ENCODE data around the gene NYNRIN. TPM values are rescaled to one million over a fixed set of nuclear protein-coding genes. Genes with fewer than 3 reads are reported as not detected.

NYNRIN gene
- total and polyA plus RNA-seq, 2 of the 8 experiments (the other 6 are each of a cell fraction or from before 2014, with no cell fraction given), result 15.2 to 18.3 TPM

DNA sequence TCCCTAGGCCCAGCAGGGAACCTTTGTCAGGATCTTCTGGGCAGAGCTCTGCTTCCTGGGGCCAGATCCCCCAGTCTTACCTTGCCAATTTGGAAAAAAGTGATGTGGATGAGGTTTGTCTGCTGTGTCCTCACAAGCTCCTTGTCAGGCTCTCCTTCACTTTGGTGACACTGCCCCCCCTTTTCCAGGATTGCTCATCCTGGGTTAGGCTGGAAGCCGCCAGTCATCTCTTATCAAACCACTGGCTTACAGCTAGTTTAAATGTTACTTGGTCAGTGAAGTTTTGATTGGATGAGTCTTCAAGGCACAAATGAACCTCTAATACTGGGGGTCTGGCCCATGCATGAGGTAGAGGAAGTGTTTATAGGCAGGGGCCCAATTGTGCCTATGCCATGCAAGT, 15.3 kb downstream of the NYNRIN start:
- H4K91ac ChIP-seq (replicated peaks; ENCODE audit: insufficient read length, low read length), result no peak overlapping the region
- H3K4me3 ChIP-seq (ENCODE audit: extremely low read depth in 1 of 4, insufficient read depth in 2 of 4, low read depth in 3 of 4, low read length in 4 of 4), result no peak overlapping the region
- no peaks in the 10 kb centered on the region for H3K23me2 ChIP-seq (ENCODE audit: low read depth, low read length)
- ChIA-PET CTCF (ENCODE audit: partially characterized antibody) (interaction anchor here (1.0 to 9.6 kb wide), 12 partner anchors 12 to 171 kb away, joined by 3 to 101 read pairs (median 20); partner anchors contain the start of genes CBLN3, KHNYN and NYNRIN), POLR2A (ENCODE audit: partially characterized antibody) (no interaction called here)
- no peak overlapping the region for H3K4ac ChIP-seq (replicated peaks; ENCODE audit: insufficient read length, low read depth, low read length)
- H3K79me2 ChIP-seq (ENCODE audit: control insufficient read depth in 1 of 2, insufficient read depth in 2 of 2, low read length in 2 of 2), result no peaks in the 10 kb centered on the region
- H2BK120ac ChIP-seq (replicated peaks; ENCODE audit: low read depth, low read length), result no peak overlapping the region
- no peak overlapping the region for H4K5ac ChIP-seq (ENCODE audit: insufficient read length, low read depth, low read length)
- no peak overlapping the region for H2BK20ac ChIP-seq (ENCODE audit: low read length)
- H3K36me3 ChIP-seq (ENCODE audit: control insufficient read depth in 2 of 4, insufficient read depth in 4 of 4, low read length in 3 of 4), result peaks cover 4 to 11% (median 7%) of the 10 kb centered on the region in 4 experiments; a peak in 5 of 8 replicates
- no peaks in the 10 kb centered on the region for H3K4me1 ChIP-seq (replicated peaks in 1 of 4; ENCODE audit: control insufficient read depth in 3 of 4, insufficient read depth in 4 of 4, low read length in 3 of 4)
- H2BK15ac ChIP-seq (ENCODE audit: low read length), result no peak overlapping the region
- H2BK12ac ChIP-seq (ENCODE audit: low read depth, low read length), result no peak overlapping the region
- FAIRE-seq, result no peak
- no peaks in the 10 kb centered on the region for H3K79me1 ChIP-seq (ENCODE audit: low read depth, low read length)
- H3K56ac ChIP-seq (replicated peaks; ENCODE audit: insufficient read length, low read depth, low read length), result no peak overlapping the region
- H3K27me3 ChIP-seq (replicated peaks in 1 of 4; ENCODE audit: control insufficient read depth in 3 of 4, extremely low read depth in 1 of 4, insufficient read depth in 3 of 4, low read length in 3 of 4), result peaks cover 0 to 5% (median 3%) of the 10 kb centered on the region in 4 experiments; a peak in 3 of 7 replicates
- no peak overlapping the region for H3K9ac ChIP-seq (replicated peaks in 1 of 4; ENCODE audit: extremely low read depth in 1 of 4, low read depth in 3 of 4, low read length in 3 of 4)
- H3K14ac ChIP-seq (ENCODE audit: insufficient read length), result no peak overlapping the region
- no peak overlapping the region for H3K18ac ChIP-seq (ENCODE audit: extremely low read depth, low read length)
- no peak for DNase-seq (ENCODE audit: low read depth in 1 of 2, low spot score in 2 of 2)
- H2AFZ ChIP-seq (ENCODE audit: low read length), result no peak overlapping the region
- H4K20me1 ChIP-seq (replicated peaks in 1 of 2; ENCODE audit: control insufficient read depth in 1 of 2, insufficient read depth in 2 of 2, low read length in 2 of 2), result no peaks in the 10 kb centered on the region
- H2AK5ac ChIP-seq (ENCODE audit: low read depth, low read length), result no peak overlapping the region
- no peak overlapping the region for H3K27ac ChIP-seq (ENCODE audit: low read depth, low read length)
- no peak overlapping the region for H3K4me2 ChIP-seq (ENCODE audit: insufficient read depth in 1 of 2, low read depth in 2 of 2, low read length in 2 of 2)
- no peak overlapping the region for H2BK5ac ChIP-seq (ENCODE audit: low read depth, low read length)
- 100% methylated on average over 1 of the region's 1 CpG; no CpG with 5 or more reads in 1 of the 2 experiments for WGBS, 2 experiments (ENCODE audit: extremely low coverage in 1 of 2, insufficient coverage in 1 of 2, insufficient read length in 1 of 2, insufficient replicate concordance in 2 of 2, low coverage in 1 of 2, low lambda C conversion rate in 2 of 2, missing lambda C conversion rate in 1 of 2)
- no peaks in the 10 kb centered on the region for H3K9me3 ChIP-seq (ENCODE audit: insufficient read depth in 2 of 2, low read depth in 1 of 2, low read length in 1 of 2)
- H3K23ac ChIP-seq (ENCODE audit: insufficient read length), result no peak overlapping the region
- no peak overlapping the region for H4K8ac ChIP-seq (ENCODE audit: extremely low read depth, insufficient read depth, low read length)
- TF ChIP-seq CEBPB (IDR thresholded peaks at IDR 0.05; ENCODE audit: low read depth, low read length) (no peak), ASH2L (IDR thresholded peaks at IDR 0.05; ENCODE audit: low read length) (no peak), CBX8 (IDR thresholded peaks at IDR 0.05; ENCODE audit: borderline replicate concordance, low read depth, low read length) (no peak), GTF2F1 (IDR thresholded peaks at IDR 0.05; ENCODE audit: borderline replicate concordance, low read depth, low read length) (no peak), CBX5 (IDR thresholded peaks at IDR 0.05; ENCODE audit: low read depth, low read length) (no peak), TCF12 (IDR thresholded peaks at IDR 0.05; ENCODE audit: low read depth, low read length) (no peak), SIX5 (IDR thresholded peaks at IDR 0.05; ENCODE audit: low read depth, low read length) (no peak), SP1 (IDR thresholded peaks at IDR 0.05; ENCODE audit: low read depth, low read length) (no peak), EZH2 (IDR thresholded peaks at IDR 0.05; ENCODE audit: low read depth, low read length, severe bottlenecking) (no peak), SP2 (IDR thresholded peaks at IDR 0.05; ENCODE audit: low read length) (no peak), KDM1A (IDR thresholded peaks at IDR 0.05; ENCODE audit: borderline replicate concordance, low read length) (no peak), BACH1 (IDR thresholded peaks at IDR 0.05; ENCODE audit: low read length) (no peak), SIN3A (conservative IDR thresholded peaks at IDR 0.05 in 1 of 2, IDR thresholded peaks at IDR 0.05 in 1 of 2; ENCODE audit: low read depth in 1 of 2, low read length in 2 of 2) (no peak), MAFK (IDR thresholded peaks at IDR 0.05; ENCODE audit: low read depth, low read length) (no peak), GABPA (IDR thresholded peaks at IDR 0.05; ENCODE audit: borderline replicate concordance, insufficient read depth, low read length) (no peak)

Measured in H1 (cell line).